Measurements from ENCODE around the gene FXYD6.

FXYD6 gene

GRCh38 chr11:117790279-117790678, 86.2 kb downstream of the FXYD6 start:
- DNase-seq, result no peak

- no peak for DNase-seq
Measured at GRCh38 chr11:117789241-117789640, 87.2 kb downstream of the FXYD6 start.
